GM23338 (cell line): ENCODE data around the gene DLG3.

Experiments
- CREB1 ChIP-seq: fragments of 250-450 bp; sonication (Bioruptor Pico); IDR thresholded peaks from 2 replicates; pipeline ENCODE4 v1.5.0; 2020; ENCODE audit warnings: low read depth, mild to moderate bottlenecking, moderate library complexity
- ETS1 ChIP-seq: IDR thresholded peaks from 2 replicates; pipeline ENCODE4 v1.6.1; 2016; ENCODE audit warnings: antibody characterized with exemption
- EZH2 ChIP-seq: fragments of 200-600 bp; sonication (generic); IDR thresholded peaks from one replicate; pipeline ENCODE4 v1.8.0; 2017; ENCODE audit warnings: antibody characterized with exemption, mild to moderate bottlenecking, low read depth; ENCODE audit not compliant: unreplicated experiment
- EZH2phosphoT487 ChIP-seq: fragments of 200-600 bp; sonication (generic); IDR thresholded peaks from one replicate; pipeline ENCODE4 v1.8.1; 2018; ENCODE audit warnings: antibody characterized with exemption; ENCODE audit not compliant: unreplicated experiment
- POLR2AphosphoS5 ChIP-seq: IDR thresholded peaks from 2 replicates; pipeline ENCODE4 v1.6.1; 2016; ENCODE audit warnings: antibody characterized with exemption, low read depth
- ZNF114 ChIP-seq: fragments of 250-450 bp; sonication (Bioruptor Pico); IDR thresholded peaks from 2 replicates; pipeline ENCODE4 v1.5.0; 2020; ENCODE audit warnings: mild to moderate bottlenecking, moderate library complexity
- TF ChIP-seq, protein P1 (sequence below), 2 experiments: fragments of 200-600 bp in 1 of 2; sonication (generic) in 1 of 2; conservative IDR thresholded peaks; 2 replicates each; pipeline versions ENCODE4 v1.5.1 to v1.6.1; 2016 to 2017; ENCODE audit warnings: antibody characterized with exemption in 2 of 2, low read depth in 2 of 2, mild to moderate bottlenecking in 2 of 2, moderate library complexity in 1 of 2

GRCh38 chrX:70508296-70508911, 63.8 kb downstream of the DLG3 start:
- TF ChIP-seq EZH2 = no peak
- TF ChIP-seq CREB1 (CRISPR knock-in tag) = no peak
- TF ChIP-seq, protein P1, sequence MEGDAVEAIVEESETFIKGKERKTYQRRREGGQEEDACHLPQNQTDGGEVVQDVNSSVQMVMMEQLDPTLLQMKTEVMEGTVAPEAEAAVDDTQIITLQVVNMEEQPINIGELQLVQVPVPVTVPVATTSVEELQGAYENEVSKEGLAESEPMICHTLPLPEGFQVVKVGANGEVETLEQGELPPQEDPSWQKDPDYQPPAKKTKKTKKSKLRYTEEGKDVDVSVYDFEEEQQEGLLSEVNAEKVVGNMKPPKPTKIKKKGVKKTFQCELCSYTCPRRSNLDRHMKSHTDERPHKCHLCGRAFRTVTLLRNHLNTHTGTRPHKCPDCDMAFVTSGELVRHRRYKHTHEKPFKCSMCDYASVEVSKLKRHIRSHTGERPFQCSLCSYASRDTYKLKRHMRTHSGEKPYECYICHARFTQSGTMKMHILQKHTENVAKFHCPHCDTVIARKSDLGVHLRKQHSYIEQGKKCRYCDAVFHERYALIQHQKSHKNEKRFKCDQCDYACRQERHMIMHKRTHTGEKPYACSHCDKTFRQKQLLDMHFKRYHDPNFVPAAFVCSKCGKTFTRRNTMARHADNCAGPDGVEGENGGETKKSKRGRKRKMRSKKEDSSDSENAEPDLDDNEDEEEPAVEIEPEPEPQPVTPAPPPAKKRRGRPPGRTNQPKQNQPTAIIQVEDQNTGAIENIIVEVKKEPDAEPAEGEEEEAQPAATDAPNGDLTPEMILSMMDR (conservative IDR thresholded peaks at IDR 0.05; ENCODE audit: low read depth in 2 of 2) = no peak
- TF ChIP-seq POLR2AphosphoS5 = no peak
- no peak for TF ChIP-seq ETS1
- no peak for TF ChIP-seq ZNF114 (CRISPR knock-in tag)
- TF ChIP-seq EZH2phosphoT487 = no peak
